ENCODE results near the gene C19orf33.

The C19orf33 gene

GRCh38 chr19:38270587-38271167 lies 33.4 kb upstream of the C19orf33 start:
- Mint-ChIP-seq H3K9me3 (no peaks in the 10 kb centered on the region), H3K27me3 (ENCODE audit: low read depth) (no peaks in the 10 kb centered on the region)

DNA sequence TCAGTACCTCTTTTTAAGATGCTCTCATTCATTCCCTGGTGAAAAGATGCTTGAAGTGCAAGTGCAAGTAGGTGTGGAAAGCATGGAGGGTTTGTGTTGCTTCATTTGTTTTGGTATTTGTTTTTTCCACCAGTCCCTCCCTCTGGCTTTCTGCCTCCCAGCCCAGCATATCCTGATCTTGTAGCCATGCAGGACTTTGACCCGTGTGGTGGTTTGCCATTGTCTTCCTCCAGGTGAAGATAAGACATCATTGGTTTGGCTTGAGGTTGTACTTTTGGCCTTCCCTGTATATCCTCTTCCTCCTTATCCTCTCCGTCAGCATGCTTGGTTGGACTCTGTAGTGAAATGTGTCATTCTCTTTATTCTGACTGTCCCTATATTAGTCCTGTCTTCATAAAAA lies 30.6 kb upstream of the C19orf33 start:
- DNase-seq (ENCODE audit: low spot score) = no peak
- Mint-ChIP-seq H3K4me3 (no peak overlapping the region), H3K36me3 (ENCODE audit: low read depth) (peaks cover 3% of the 10 kb centered on the region), H3K27me3 (ENCODE audit: low read depth) (no peaks in the 10 kb centered on the region), H3K4me1 (ENCODE audit: low read depth) (peaks cover 15% of the 10 kb centered on the region), H3K27ac (no peak overlapping the region), H3K9me3 (no peaks in the 10 kb centered on the region)

More at GRCh38 chr19:38270587-38271167, 33.4 kb upstream of the C19orf33 start:
- Mint-ChIP-seq H3K4me3 (no peak overlapping the region), H3K27ac (no peak overlapping the region), H3K36me3 (ENCODE audit: low read depth) (peaks cover 3% of the 10 kb centered on the region), H3K4me1 (ENCODE audit: low read depth) (peaks cover 38% of the 10 kb centered on the region)
- DNase-seq (ENCODE audit: low spot score) = no peak

GRCh38 chr19:38274739-38275138 lies 29.3 kb upstream of the C19orf33 start:
- H3K36me3 Mint-ChIP-seq (ENCODE audit: low read depth) = peaks cover 3% of the 10 kb centered on the region

DNA sequence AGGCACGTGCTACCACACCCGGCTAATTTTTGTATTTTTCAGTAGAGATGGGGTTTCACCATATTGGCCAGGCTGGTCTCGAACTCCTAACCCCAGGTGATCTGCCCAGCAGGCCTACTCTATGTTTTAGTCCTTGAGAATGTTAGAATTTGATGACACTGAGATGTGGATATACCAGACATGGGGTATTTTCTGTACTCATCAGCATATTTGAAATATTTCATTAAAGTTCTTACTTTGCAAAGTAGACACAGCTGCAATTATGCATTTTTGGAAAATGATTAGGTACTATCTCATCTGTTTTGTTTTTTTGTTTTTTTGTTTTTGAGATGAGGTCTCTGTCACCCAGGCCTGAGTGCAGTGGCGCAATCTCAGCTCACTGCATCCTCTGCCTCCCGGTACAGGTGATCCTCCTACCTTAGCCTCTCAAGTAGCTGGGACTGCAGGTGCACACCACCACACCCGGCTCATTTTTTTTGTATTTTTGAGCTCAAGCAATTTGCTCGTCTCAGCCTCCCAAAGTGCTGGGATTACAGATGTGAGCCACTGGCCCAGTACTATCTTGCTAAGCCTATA lies 27.0 kb upstream of the C19orf33 start:
- H3K27ac Mint-ChIP-seq = no peak overlapping the region
- H3K4me3 Mint-ChIP-seq = no peak overlapping the region
- no peaks in the 10 kb centered on the region for H3K9me3 Mint-ChIP-seq
- no peaks in the 10 kb centered on the region for H3K27me3 Mint-ChIP-seq (ENCODE audit: low read depth)
- H3K4me1 Mint-ChIP-seq (ENCODE audit: low read depth) = peaks cover 22% of the 10 kb centered on the region
- H3K36me3 Mint-ChIP-seq (ENCODE audit: low read depth) = peaks cover 1% of the 10 kb centered on the region
- DNase-seq (ENCODE audit: low spot score) = no peak

More at GRCh38 chr19:38274739-38275138, 29.3 kb upstream of the C19orf33 start:
- Mint-ChIP-seq H3K9me3 (no peaks in the 10 kb centered on the region), H3K27ac (no peak overlapping the region), H3K4me1 (ENCODE audit: low read depth) (peaks cover 13% of the 10 kb centered on the region), H3K4me3 (no peak overlapping the region), H3K27me3 (ENCODE audit: low read depth) (no peaks in the 10 kb centered on the region)
- DNase-seq (ENCODE audit: low spot score) = no peak

GRCh38 chr19:38277549-38277948 lies 26.5 kb upstream of the C19orf33 start:
- Mint-ChIP-seq H3K36me3 (ENCODE audit: low read depth) (no peaks in the 10 kb centered on the region), H3K27ac (no peak overlapping the region), H3K27me3 (ENCODE audit: low read depth) (no peaks in the 10 kb centered on the region), H3K4me3 (no peak overlapping the region), H3K9me3 (no peaks in the 10 kb centered on the region), H3K4me1 (ENCODE audit: low read depth) (peaks cover 27% of the 10 kb centered on the region)
- DNase-seq (ENCODE audit: low spot score) = no peak

- Mint-ChIP-seq H3K36me3 (ENCODE audit: low read depth) (no peaks in the 10 kb centered on the region), H3K27ac (no peak overlapping the region), H3K4me3 (no peak overlapping the region), H3K27me3 (ENCODE audit: low read depth) (no peaks in the 10 kb centered on the region), H3K4me1 (ENCODE audit: low read depth) (peaks cover 29% of the 10 kb centered on the region), H3K9me3 (no peaks in the 10 kb centered on the region)
- no peak for DNase-seq (ENCODE audit: low spot score)
Observed at GRCh38 chr19:38277969-38278680, 25.9 kb upstream of the C19orf33 start.

DNA sequence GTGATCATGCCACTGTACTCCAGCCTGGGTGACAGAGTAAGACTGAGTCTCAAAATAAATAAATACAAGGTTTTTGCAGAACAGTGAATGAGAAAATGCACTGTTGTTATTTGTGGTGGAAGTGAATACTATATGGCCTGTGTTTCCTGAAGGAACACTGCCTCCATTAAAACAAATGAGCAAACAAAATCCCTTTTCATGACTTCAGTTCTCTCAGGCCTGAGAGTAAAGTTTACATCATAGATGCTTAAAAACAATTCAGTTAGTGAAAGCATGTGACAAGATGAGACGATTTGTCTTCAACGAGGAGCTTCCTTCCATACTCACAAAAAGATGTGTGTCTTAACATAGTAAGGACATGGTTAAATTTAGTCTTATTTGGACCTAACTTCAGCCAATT lies 25.3 kb upstream of the C19orf33 start:
- H3K4me3 Mint-ChIP-seq = no peak overlapping the region
- no peak for DNase-seq (ENCODE audit: low spot score)

DNA sequence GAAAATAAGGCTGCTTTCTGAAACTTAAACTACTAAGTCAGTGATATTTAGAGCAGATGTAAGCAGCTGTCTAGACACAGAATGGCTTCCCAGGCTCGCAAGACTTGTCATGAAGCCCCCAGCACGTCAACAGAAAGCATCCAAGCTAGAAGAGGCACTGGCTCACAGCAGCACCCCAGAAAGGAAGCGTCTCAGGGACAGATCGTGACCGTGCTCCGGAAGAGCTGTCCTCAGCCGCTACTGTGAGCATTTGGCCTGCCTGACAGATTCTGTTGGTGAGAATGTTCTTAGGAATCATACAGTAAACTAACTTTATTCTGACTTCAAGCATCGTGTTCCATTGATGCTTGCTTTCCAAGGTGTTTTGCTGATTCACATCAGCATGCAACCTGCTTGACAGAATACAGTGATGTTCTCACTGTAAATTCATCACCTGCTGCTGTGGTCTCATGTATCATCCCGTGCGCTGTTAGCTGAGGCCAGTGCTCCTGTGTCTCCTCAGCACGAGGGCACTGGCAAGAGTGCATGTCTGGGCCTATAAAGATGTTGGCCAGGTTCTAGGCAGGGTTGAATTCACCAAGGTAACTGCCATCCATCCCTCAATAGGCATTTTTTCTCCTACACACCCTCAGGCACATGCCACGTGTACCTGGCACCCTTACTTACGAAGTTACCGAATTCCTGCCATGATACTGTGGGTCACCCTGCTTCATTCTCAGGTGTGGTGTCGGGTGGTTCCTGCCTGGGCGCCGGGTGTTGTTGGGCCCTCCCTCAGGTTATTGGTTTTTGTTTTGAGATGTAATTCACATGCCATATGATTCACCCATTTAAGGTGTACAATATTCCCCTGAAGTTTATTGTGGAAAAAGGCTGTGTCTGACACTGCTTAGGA lies 23.8 kb upstream of the C19orf33 start:
- no peaks in the 10 kb centered on the region for H3K27me3 Mint-ChIP-seq (ENCODE audit: low read depth)
- H3K36me3 Mint-ChIP-seq (ENCODE audit: low read depth) = peaks cover 6% of the 10 kb centered on the region
- no peak for DNase-seq (ENCODE audit: low spot score)
- peaks cover 27% of the 10 kb centered on the region for H3K4me1 Mint-ChIP-seq (ENCODE audit: low read depth)
- H3K4me3 Mint-ChIP-seq = no peak overlapping the region
- peak overlapping the region; percentile 77 for H3K27ac Mint-ChIP-seq
- H3K9me3 Mint-ChIP-seq = no peaks in the 10 kb centered on the region

More for the DNA sequence above, 25.3 kb upstream of the C19orf33 start:
- Mint-ChIP-seq H3K27me3 (ENCODE audit: low read depth) (no peaks in the 10 kb centered on the region), H3K4me1 (ENCODE audit: low read depth) (peaks cover 24% of the 10 kb centered on the region), H3K36me3 (ENCODE audit: low read depth) (peaks cover 3% of the 10 kb centered on the region), H3K27ac (no peak overlapping the region), H3K9me3 (no peaks in the 10 kb centered on the region)

DNA sequence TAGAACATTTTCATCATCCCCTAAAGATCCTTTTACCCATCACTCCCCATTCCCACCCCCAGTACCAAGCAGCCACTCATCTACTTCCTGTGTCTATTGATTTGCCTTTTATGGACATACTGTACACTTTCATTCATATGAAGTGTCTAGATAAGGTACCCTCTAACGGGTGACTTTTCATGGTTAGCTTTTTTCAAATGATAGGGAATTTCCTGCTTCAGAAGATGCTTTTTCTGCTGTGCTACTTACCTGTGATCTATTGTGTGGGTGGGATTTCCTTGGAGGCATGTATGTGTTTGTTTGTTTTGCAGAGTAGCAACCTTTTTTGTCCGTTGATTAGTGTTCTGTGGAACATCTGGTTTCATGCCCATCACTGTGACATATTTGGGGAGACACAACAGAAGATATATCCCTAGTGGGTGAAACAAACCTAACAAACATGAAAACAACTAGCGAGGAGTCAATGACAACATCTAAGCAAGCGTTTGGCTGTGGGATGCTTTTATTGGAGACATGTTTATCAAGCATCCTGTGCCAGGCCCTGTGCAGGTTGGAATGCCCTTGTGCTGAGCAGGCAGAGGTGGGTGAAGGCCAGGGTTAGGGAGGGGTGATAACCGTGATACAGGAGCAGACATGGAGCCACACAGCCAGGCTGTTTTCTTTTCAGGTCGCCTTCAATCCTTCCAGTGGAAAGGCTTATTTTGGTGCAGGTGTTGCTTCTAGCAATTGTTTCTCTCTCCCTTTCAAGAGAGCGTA lies 22.1 kb upstream of the C19orf33 start:
- Mint-ChIP-seq H3K36me3 (ENCODE audit: low read depth) (peaks cover 14% of the 10 kb centered on the region), H3K4me3 (peak overlapping the region; percentile 50), H3K4me1 (ENCODE audit: low read depth) (peaks cover 27% of the 10 kb centered on the region), H3K9me3 (no peaks in the 10 kb centered on the region), H3K27ac (peak overlapping the region; percentile 86), H3K27me3 (ENCODE audit: low read depth) (no peaks in the 10 kb centered on the region)
- DNase-seq (ENCODE audit: low spot score) = peak; percentile 19

GRCh38 chr19:38283271-38283670 lies 20.8 kb upstream of the C19orf33 start:
- peaks cover 17% of the 10 kb centered on the region for H3K36me3 Mint-ChIP-seq (ENCODE audit: low read depth)
- H3K9me3 Mint-ChIP-seq = no peaks in the 10 kb centered on the region
- peaks cover 27% of the 10 kb centered on the region for H3K4me1 Mint-ChIP-seq (ENCODE audit: low read depth)
- no peak overlapping the region for H3K27ac Mint-ChIP-seq
- H3K27me3 Mint-ChIP-seq (ENCODE audit: low read depth) = no peaks in the 10 kb centered on the region
- H3K4me3 Mint-ChIP-seq = no peak overlapping the region
- DNase-seq (ENCODE audit: low spot score) = no peak

- no peaks in the 10 kb centered on the region for H3K9me3 Mint-ChIP-seq
Observed at GRCh38 chr19:38284422-38284821, 19.6 kb upstream of the C19orf33 start.

GRCh38 chr19:38285567-38285966 lies 18.5 kb upstream of the C19orf33 start:
- no peak overlapping the region for H3K27ac Mint-ChIP-seq
- H3K4me3 Mint-ChIP-seq = no peak overlapping the region
- no peaks in the 10 kb centered on the region for H3K27me3 Mint-ChIP-seq (ENCODE audit: low read depth)
- H3K4me1 Mint-ChIP-seq (ENCODE audit: low read depth) = peaks cover 21% of the 10 kb centered on the region
- no peaks in the 10 kb centered on the region for H3K9me3 Mint-ChIP-seq
- peaks cover 19% of the 10 kb centered on the region for H3K36me3 Mint-ChIP-seq (ENCODE audit: low read depth)
- no peak for DNase-seq (ENCODE audit: low spot score)

More at GRCh38 chr19:38284422-38284821, 19.6 kb upstream of the C19orf33 start:
- Mint-ChIP-seq H3K36me3 (ENCODE audit: low read depth) (peaks cover 17% of the 10 kb centered on the region), H3K27ac (peak overlapping the region; percentile 65), H3K27me3 (ENCODE audit: low read depth) (no peaks in the 10 kb centered on the region), H3K4me1 (ENCODE audit: low read depth) (peaks cover 27% of the 10 kb centered on the region), H3K4me3 (no peak overlapping the region)
- no peak for DNase-seq (ENCODE audit: low spot score)

DNA sequence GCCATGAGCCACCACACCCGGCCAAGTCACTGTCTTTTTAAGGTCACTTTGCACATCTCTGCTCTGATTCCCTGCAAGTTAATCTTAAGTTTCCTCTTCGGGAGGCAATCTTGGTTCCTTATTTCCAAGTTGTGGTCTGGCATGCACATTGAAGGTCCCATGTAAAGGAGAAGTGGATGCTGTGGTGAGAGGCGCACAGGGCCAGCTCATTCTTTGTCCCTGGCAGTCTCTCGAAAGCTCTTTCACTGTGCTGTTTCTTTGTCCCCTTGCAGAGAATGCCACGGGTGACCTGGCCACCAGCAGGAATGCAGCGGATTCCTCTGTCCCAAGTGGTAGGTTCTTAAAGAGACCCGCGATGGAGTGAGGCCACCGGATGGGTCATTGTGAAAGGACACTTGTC lies 16.4 kb upstream of the C19orf33 start:
- no peaks in the 10 kb centered on the region for H3K27me3 Mint-ChIP-seq (ENCODE audit: low read depth)
- H3K36me3 Mint-ChIP-seq (ENCODE audit: low read depth) = peaks cover 22% of the 10 kb centered on the region
- H3K9me3 Mint-ChIP-seq = no peaks in the 10 kb centered on the region
- no peak overlapping the region for H3K4me3 Mint-ChIP-seq
- H3K4me1 Mint-ChIP-seq (ENCODE audit: low read depth) = peaks cover 4% of the 10 kb centered on the region
- no peak overlapping the region for H3K27ac Mint-ChIP-seq
- DNase-seq (ENCODE audit: low spot score) = no peak

Measured in T-helper 2 cell treated with Interferon-gamma antibody and Interleukin-4, amounts not matched to agents 5 μg/mL and 100 μg/mL, for 36 hours (primary cell).